AG09319 (cell line): ENCODE measurements around the gene ADCY2.

Experiments used
- DNase-seq: peaks from one replicate; pipeline ENCODE4 v3.0.0-alpha.2; 2010; ENCODE audit warnings: low read depth; ENCODE audit errors: extremely low read depth
- CTCF ChIP-seq: IDR thresholded peaks from 2 replicates; pipeline ENCODE4 v1.5.1; 2011; ENCODE audit warnings: low read depth, mild to moderate bottlenecking, inconsistent platforms, low read length, moderate library complexity

Gene ADCY2

GRCh38 chr5:7690557-7690956 is 294.6 kb downstream of the ADCY2 start:
- no peak for TF ChIP-seq CTCF

DNA sequence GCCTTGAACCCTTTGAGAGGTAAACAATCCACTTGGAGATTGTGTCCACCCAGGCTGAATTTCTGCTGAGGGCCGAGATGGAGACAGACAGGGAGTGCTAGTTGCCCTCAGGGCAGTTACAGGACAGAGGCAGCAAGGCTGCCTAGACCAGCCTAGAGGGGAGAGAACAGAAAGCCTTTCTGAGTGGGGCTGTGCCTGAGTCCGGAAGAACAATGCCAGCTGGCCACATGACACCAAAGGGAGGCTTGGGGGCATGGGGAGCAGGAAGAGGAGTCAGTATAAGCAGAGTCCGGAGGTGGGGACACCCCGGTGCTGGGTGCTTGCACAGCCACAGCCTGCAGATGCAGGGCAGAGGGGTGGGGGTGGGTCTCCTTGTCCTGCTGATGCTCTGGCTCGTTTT is 309.3 kb downstream of the ADCY2 start:
- TF ChIP-seq CTCF: no peak

More at GRCh38 chr5:7690557-7690956, 294.6 kb downstream of the ADCY2 start:
- DNase-seq: no peak

DNA sequence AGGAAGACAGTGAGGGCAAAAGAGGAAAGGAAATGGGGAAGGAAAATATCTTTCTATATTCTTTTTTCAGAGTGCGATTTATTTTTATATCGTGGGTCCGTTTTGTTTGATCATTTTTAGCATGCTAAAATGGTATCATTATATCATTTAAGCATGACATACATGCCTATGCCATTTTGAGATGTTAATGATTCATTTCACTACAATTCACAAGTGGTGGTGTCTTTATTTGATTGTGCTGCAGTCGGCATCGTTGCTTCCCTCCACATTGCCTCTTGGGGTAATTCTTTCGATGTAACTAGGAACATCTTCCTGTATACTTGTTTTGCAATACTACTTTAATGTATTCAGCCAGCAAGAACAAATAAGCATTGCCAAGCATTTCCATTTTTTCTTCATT is 309.8 kb downstream of the ADCY2 start:
- no peak for TF ChIP-seq CTCF
- DNase-seq: no peak

More for the DNA sequence above, 309.3 kb downstream of the ADCY2 start:
- DNase-seq: no peak

DNA sequence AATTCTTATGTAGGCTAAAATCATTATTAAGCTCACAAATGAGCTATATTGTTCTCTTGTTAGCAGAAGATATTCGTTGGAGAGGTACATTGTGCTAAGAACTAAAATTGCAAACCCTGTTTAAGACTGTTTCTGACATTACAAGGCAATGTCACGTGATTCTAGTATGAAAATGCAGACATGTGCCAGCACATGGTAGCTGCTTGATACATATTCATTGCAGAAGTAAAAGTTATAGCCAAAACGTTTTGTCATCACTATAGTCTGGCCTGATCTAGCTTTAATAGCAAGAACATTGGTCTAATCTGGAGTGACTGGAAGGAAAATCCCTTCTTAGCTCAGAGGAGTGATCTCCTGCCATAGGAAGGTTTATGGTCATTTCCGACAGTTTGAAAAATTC is 310.3 kb downstream of the ADCY2 start:
- DNase-seq: no peak
- no peak for TF ChIP-seq CTCF

GRCh38 chr5:7714119-7714518 is 318.2 kb downstream of the ADCY2 start:
- no peak for TF ChIP-seq CTCF
- no peak for DNase-seq

- no peak for TF ChIP-seq CTCF
- DNase-seq: no peak
Observed at GRCh38 chr5:7714697-7715096, 318.8 kb downstream of the ADCY2 start.

DNA sequence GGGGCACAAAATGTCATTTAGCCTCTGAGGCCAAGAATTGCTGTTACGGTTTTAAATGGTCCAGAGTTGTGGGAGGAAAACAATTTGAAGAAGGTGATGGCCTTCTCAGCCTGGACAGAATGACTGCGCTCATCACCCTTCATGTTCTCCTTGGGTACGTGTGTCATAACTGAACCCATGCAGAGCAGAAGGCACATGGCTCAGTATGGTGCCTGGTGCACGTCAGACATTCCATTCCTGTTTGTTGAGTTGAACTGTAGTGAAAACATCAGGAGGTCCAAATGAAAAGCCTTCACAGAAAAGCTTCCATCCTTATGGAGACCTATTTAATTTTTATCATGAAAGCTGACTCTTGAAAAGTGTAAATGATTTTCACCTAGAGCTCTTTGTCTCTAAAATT is 321.8 kb downstream of the ADCY2 start:
- no peak for TF ChIP-seq CTCF
- no peak for DNase-seq

- DNase-seq: no peak
Observed at GRCh38 chr5:7728076-7728475, 332.1 kb downstream of the ADCY2 start.

More at GRCh38 chr5:7728076-7728475, 332.1 kb downstream of the ADCY2 start:
- no peak for TF ChIP-seq CTCF
